GM21367 (cell line): ENCODE measurements around the gene BSG.
"Not testable (repeated sequence)": the region's sequence is repeated elsewhere in the genome, so short reads cannot be mapped to it uniquely, and the experiment has no call there.

Experiments
- ATAC-seq: cut with Tn5 transposase; IDR thresholded peaks from one replicate; pipeline ENCODE4 v1.9.1; 2021; ENCODE audit not compliant: unreplicated experiment

The BSG gene

GRCh38 chr19:602391-603301 is 30.2 kb downstream of the BSG start:
- ATAC-seq: no peak

- not testable (repeated sequence) for ATAC-seq
Measured at GRCh38 chr19:603302-603639, 30.9 kb downstream of the BSG start.

DNA sequence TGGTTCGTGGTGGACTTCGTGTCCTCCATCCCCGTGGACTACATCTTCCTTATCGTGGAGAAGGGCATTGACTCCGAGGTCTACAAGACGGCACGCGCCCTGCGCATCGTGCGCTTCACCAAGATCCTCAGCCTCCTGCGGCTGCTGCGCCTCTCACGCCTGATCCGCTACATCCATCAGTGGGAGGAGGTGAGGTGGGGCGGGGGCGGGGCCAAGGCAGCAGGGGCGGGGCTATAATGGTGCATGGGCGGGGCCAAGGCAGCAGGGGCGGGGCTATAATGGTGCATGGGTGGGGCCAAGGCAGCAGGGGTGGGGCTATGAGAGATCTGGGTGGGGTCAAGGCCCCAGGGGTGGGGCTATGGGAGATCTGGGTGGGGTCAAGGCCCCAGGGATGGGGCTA is 31.4 kb downstream of the BSG start:
- ATAC-seq: not testable (repeated sequence)

DNA sequence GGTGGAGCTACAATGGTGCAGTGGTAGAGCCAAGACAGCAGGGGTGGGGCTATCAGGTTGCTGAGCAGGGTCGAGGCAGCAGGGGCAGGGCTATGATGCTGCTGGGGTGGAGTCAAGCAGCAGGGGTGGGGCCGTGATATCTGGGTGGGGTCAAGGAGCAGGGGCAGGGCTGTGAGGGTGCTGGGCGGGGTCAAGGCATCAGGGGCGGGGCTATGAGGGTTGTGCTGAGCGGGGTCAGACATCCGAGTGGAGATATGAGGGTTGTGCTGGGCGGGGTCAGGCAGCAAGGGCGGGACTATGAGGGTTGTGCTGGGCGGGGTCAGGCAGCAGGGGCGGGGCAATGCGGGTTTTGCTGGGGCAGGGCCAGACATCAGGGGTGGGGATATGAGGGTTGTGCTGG is 32.0 kb downstream of the BSG start:
- ATAC-seq: no peak

- not testable (repeated sequence) for ATAC-seq
Measured at GRCh38 chr19:605061-605971, 32.9 kb downstream of the BSG start.

- ATAC-seq: no peak
Measured at GRCh38 chr19:607301-608154, 35.1 kb downstream of the BSG start.

GRCh38 chr19:608155-609003 is 36.0 kb downstream of the BSG start:
- ATAC-seq: no peak

- ATAC-seq: no peak
Measured at GRCh38 chr19:609004-609346, 36.6 kb downstream of the BSG start.

GRCh38 chr19:610071-610800 is 37.8 kb downstream of the BSG start:
- no peak for ATAC-seq

GRCh38 chr19:610801-611480 is 38.5 kb downstream of the BSG start:
- ATAC-seq: no peak

- ATAC-seq: no peak
Measured at GRCh38 chr19:611481-611868, 39.1 kb downstream of the BSG start.

GRCh38 chr19:612941-613340 is 40.5 kb downstream of the BSG start:
- ATAC-seq: no peak

DNA sequence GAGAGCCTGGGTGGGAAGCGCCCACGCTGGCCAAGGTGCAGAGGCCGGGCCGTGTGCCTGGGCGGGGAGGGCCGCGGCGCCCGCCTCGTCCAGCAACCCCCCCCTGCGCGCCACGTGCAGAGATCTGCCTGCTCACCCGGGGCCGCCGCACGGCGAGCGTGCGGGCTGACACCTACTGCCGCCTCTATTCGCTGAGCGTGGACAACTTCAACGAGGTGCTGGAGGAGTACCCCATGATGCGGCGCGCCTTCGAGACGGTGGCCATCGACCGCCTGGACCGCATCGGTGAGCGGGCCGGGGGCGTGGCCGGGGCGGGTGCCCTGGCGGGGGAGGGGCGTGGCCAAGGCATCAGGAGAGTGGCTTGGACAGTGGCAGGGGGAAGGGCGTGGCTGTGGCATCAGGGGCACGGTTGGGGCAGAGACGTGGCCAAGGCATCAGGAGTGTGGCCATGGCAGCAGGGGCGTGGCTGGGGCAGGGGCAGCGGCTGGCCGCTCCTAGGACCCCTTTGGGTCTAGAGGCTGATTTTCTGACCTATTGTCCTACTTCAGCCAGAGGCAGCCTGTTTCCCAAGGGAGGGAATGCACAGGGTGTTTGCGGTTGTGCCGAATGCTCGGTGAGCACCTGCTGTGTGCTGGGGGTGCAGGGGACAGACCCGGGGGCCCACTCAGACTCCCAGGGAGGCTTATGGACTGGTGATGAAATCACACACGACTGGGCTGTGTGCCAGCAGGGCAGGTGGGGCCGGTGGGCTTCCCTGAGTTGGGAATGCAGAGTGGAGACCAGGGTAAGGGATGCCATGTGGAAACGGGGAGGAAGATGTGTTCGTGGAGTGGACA is 41.6 kb downstream of the BSG start:
- no peak for ATAC-seq

DNA sequence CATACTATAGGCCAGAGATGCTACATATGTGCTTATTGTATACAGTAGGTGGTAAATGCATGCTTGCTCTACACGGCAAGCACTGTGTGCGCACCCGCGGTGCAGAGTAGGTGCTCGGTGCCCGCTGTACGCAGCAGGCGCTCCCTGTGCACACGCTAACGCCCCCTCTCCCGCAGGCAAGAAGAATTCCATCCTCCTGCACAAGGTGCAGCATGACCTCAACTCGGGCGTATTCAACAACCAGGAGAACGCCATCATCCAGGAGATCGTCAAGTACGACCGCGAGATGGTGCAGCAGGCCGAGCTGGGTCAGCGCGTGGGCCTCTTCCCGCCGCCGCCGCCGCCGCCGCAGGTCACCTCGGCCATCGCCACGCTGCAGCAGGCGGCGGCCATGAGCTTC is 43.2 kb downstream of the BSG start:
- no peak for ATAC-seq

GRCh38 chr19:616062-616700 is 43.8 kb downstream of the BSG start:
- ATAC-seq: no peak

DNA sequence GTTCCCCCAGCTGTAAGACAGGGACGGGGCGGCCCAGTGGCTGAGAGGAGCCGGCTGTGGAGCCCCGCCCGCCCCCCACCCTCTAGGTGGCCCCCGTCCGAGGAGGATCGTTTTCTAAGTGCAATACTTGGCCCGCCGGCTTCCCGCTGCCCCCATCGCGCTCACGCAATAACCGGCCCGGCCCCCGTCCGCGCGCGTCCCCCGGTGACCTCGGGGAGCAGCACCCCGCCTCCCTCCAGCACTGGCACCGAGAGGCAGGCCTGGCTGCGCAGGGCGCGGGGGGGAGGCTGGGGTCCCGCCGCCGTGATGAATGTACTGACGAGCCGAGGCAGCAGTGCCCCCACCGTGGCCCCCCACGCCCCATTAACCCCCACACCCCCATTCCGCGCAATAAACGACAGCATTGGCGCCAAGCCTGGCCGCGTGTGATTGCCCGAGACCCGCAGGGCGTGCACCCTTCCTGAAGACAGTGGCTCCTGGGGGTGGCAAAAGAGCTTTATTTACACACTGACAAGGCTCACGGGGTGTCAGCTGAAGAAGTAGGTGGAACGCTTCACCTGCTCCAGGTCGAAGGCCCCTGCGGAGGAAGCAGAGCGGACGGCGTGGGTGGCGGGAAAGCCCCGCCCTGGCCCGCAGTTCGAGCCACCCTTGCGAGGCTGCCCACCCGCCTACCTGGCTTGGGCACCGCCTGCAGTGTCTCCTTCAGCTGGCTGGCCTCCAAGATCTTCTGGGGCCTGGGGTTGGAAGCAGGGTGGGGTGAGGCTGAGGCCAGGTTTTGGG is 44.5 kb downstream of the BSG start:
- no peak for ATAC-seq
